GM18861 (cell line): ENCODE measurements around the gene RAB28.

Source experiments
- ATAC-seq: cut with Tn5 transposase; IDR thresholded peaks from one replicate; pipeline ENCODE4 v1.9.1; 2021; ENCODE audit not compliant: unreplicated experiment

Gene RAB28

DNA sequence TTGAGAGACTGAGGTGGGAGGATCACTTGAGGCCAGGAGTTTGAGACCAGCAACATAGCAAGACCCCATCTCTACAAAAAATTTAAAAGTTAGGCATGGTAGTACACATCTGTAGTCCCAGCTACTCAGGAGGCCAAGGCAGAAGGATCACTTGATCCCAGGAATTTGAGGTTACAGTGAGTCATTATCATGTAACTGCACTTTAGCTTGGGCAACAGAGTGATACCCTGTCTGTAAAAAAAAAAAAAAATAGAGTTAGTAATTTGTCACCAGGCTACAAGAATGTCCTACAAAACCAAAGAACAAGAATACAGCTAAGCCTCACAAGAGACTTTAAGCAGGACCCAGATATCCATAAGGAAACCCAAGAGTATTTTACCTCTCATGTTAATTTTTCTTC is 27.0 kb upstream of the RAB28 start:
- no peak for ATAC-seq

DNA sequence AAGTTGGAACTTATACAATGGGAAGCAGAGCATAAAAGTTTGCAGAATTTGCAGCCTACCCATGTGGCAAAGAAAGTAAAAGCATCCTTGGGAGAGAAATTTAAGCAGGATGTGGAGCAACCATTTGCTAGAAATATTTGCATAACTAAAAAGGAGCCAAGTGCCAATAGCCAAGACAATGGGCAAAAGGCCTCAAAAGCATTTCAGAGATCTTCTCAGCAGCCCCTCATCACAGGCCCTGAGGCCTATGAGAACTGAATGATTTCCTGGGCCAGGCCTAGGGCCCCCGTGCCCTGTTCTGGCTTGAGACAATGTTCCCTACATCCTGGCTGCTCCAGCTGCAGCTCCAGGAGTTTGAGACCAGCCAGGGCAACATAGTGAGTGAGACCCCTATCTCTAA is 25.3 kb upstream of the RAB28 start:
- no peak for ATAC-seq

DNA sequence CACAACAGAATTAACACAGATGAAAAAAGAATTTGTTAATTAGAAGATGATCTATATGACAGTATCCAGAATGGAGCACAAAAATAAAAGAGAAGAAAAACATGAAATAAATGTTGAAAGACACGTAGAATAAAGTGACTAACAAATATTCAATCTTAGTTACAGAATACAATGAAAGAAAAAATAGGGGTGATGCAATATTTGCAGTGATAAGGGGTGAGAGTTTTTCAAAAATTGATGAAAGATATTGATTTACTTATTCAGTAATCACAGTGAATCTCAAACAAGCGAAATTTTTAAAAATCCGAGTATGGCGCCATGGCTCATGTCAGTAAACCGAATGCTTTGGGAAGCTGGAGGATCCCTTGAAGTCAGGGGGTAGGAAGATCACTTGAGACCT is 20.2 kb upstream of the RAB28 start:
- ATAC-seq, result no peak

DNA sequence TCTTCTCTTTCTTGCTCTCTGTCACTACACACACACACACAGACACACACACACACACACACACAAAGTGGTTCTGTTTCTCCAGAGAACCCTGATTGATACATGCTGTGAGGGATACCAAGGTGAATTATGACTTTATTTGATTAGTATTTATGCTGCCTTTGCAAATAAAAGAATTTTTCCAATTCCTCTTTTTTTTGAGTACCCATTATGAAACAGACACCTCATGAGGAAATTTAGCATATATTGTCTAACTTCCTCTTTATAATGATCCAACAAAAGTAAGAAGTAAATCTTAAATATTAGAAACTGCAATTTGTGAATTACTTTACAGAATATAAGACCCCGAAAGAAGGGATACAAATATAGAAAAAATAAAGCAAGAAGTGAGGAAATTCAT is 14.3 kb upstream of the RAB28 start:
- ATAC-seq, result no peak

DNA sequence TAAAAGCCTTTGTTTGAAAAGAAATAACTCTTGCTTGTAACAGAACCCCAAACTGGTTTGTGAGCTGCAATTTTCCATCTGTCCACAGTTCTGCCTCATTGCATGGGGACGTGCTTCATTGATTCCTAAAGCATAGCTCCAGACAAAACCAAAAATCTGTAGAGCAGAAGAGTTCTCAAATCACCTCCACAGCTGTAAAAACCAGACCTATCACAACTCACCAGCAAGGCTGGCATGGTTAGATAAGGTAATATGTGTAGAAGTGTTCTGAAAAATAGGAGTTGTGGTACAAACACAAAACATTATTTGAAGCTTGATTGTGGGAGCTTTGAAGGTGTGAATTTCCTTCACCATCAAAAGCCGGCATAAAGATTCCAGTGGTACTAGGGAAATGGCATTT is 12.5 kb upstream of the RAB28 start:
- no peak for ATAC-seq

DNA sequence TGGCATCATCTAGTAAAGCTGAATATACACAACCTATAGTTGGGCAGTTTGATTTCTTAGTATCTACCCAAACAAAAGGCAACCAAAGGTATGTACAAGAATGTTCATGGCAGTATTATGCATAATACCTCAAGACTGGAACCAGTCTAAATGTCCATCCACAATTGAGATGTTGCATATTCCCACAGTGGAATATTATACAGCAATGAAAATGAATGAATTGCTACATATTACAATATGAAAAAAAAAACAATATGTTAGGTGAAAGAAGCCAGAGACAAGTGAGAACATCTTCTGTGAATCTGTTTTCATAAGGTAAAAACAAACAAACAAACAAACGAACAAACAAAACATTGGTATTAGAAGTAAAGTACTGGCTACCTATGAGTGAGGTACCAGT is 11.6 kb upstream of the RAB28 start:
- no peak for ATAC-seq

DNA sequence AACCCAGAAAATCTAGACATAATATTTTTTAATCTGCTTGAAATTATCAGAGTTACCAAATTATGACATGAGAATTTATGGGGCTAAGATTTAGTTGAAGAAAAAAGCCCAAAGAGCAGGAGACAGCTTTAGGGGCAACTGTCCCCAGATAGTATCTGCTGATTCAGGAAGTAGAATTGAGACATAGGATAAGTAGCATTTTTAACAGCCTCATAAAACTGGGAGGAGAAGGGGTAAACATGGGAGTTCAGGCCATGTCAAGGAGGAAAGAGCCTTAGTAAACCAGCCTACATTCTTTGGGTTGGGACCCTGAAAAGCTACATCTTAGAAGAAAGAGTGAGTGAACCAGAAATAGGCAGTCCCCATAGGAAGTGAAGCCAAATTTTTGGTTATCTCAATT is 9.7 kb upstream of the RAB28 start:
- ATAC-seq, result no peak

DNA sequence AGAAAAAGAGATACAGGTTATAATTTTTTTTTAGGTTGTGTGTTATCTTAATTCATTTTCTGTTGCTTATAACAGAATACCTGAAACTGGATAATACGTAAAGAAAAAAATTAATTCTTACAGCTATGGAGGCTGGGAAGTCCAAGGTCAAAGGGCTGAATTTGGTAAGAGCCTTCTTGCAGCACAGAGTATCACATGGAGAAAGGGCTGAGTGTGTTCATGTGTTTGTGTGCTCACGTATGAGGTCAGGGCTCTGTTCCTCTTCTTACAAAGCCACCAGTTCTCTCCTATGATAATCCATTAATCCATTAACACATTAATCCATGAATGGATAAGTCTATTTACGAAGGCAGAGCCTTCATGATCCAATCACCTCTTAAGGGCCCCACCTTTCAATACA is 8.6 kb upstream of the RAB28 start:
- ATAC-seq, result no peak

DNA sequence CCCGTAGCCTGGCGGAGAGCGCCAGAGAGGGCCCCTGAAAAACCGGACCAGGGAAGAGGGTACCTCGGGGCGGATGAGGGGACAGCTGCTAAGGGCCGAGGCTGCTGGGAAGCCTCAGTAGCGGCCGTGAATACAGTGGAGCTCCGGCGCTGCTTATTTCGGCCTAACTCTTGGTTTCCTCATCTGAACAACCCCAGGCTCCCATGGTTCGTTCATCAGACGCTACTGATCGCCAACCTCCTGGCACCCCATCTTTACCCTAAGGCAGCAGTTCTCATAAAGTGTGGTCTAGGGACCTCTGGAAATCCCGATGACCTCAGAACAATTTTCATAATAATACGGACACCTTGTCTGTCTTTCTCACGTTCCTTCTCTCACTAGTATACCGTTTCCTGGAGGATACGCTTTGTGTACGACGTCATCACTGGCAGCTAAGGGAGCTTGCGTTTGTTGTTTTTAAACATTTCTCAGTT is 645 bp upstream of the RAB28 start:
- peak; percentile 30 for ATAC-seq

DNA sequence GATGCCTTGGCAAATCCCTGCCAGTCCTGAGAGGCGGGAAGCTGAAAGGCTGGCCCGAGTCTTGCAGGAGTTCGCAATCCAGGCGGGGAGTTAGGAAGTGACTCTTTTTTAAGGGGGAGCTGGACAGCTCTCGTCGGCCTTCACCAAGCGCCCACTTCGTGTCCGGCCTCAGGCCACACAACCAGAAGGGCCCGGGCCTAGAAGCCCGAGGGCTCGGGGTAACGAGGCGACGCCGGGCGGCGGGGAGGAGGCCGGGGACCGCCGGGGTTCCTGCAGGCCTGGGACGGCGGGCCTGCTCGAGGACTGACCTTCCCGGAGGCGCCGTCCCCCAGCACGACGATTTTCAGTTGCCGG is 395 bp downstream of the RAB28 start:
- ATAC-seq, result peak; percentile 13

DNA sequence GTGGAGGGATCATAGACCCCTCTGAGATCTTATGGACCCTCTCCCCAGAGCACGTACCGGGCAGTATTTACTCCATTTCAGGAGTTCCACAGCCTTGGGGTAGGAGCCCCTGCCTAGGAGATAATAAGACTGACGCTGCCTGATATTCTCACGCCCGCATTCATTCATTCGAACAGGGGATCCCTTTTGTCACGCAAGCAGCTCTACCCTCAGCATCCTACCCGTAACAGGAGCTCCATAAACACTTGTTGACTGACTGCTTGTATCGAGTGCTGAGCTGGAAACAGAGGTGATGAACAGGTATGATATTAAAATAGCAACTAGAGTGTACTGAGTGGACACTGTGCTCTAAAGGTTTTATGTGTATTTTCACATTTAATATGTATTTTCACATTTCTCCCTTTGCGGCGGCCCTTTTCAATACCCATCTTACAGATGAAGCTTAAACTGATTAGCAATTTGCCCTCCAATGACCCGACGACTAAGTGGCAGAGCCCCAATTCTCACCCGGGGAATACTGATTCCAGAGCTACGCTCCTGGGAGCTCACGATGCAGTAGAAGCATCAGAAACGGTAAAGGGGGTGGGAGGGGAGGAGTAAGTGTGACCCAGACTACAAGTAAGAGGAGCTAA is 888 bp downstream of the RAB28 start:
- no peak for ATAC-seq

DNA sequence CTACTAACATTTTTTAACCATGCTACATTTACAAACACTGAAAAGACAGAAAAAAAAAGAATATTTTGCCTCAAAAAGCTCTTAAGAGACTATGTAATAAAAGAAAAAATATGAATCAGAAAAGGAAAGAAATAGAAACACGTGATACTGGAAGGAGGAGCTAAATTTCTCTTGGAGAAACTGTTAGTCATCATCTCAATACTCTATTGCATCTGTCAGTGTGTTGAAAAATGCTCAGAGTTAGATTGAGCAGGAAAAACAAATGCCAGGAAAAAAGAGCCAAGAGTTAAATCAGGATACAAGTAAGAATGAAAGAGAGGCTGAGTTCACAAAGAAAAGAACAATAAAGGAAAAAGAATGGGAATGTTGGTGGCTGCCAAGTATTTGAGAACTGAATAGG is 2.6 kb downstream of the RAB28 start:
- no peak for ATAC-seq

DNA sequence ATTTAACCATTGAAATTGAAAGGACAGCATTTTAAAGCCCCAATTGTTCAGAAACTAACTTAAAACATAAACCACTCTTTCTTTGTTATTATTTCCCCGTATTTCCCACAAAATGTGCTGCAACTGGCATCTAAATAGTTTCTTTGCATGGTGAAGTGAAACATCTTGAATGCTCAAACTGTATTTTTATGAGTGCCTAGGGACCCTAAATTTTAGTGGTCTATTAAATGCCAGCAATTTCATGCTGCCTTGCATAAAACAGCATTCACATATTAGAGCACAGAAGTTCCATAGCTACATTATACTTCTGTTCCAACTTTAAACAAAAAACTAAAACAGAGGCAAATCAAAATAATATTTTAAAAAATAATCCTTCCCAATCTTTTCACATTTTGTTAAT is 5.4 kb downstream of the RAB28 start:
- no peak for ATAC-seq

DNA sequence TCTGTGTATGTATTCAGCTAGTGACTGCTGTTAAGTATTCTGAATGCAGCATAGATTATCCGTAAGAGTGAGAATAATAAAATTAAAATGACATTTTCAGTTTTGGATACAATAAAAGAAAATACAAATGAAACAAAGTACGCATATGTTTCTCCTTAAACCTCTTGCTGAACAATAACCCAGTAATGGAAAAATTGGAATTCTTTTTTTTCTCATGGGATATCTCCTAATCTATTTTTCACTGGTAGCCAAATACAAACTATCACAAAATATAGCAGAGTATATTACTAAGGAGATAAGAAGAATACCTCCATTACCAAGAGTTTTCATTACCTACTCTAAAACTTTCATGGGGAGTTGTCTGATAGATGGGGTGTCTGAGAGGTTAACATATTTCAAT is 6.0 kb downstream of the RAB28 start:
- ATAC-seq, result no peak

DNA sequence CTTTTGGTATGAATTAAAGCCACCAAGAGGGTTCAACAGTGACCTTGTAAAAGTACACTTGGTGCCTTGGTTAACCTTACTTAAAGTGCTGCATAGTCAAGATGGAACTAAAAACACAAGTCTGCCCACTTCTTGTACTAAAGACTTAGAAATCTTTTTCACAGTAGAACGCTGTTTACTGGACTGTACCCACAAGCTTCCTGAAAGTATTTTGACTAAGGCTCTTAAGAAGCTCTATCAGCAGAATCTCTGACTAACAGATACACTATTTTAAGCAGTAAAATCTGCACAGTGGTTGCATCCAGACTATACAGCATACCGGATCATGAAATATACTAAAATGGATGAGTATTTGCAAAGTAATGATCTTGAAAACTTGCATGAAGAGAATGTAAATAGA is 7.2 kb downstream of the RAB28 start:
- ATAC-seq, result peak; percentile 52

DNA sequence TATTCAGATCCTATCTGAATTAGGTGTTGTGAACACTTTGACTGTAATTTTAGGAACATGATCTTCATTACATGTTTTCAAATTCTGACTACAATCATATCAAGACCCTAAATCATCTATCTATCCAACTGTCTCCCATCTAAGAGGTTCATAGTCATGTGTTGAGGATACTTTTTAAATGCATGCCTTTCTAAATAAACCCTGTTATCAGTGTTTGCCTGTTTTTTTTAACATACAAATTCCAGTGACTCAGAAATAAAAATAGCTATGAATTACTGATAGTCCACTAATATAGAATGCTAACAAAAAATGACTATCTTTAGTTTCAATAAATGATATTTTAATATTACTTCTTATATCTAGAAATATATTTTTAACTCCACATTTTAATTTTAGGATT is 8.0 kb downstream of the RAB28 start:
- ATAC-seq, result no peak

DNA sequence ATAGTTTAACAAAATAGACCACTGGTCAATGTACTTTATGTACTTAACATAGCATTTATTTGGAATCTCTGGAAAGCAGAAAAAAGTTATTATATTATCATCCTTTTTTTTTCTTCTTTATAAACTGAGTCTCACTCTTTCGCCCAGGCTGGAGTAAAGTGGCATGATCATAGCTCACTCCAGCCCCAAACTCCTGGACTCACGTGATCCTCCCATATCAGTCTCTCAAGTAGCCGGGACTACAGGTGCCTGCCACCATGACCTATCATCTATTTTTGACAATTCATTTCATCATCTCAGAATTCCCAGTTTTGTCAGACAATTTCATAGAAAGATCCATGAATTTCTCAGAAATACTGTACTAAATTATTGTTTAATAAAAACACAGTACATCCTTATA is 12.7 kb downstream of the RAB28 start:
- ATAC-seq, result no peak

DNA sequence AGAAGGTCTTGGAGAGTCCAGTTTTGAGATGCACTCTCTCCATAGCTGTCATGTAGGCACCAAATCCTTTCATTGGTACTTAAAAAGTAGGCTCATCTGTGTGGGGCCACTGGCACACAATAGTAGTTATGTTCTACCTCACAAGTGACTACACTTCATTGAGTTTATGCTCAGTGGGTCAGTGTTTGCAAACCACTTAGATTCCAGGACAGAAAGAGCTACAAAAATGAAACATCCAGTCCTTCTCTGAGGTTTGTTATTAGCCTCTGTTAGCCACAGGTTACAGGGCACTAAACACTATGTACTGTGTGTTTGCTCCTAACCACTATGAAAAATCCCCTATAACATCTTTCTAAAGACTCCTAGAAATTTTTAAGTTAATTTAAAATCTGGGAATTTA is 13.8 kb downstream of the RAB28 start:
- peak; percentile 46 for ATAC-seq

DNA sequence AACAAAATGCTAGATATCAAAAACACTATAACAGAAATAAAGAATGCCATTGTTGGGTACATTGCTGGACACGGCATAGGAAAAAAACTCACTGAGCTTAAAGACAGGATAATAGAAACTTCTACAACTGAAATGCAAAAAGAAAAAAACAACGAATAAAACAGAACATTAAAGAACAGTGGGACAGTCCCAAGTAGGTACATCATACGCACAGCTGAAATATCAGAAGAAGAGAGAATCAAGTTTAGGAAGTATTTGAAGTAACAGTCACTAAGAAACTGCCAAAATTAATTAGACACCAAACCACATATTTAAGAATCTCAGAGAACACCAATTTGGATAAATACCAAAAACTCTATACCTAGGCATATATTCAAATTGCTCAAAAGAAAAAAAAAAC is 19.2 kb downstream of the RAB28 start:
- no peak for ATAC-seq

DNA sequence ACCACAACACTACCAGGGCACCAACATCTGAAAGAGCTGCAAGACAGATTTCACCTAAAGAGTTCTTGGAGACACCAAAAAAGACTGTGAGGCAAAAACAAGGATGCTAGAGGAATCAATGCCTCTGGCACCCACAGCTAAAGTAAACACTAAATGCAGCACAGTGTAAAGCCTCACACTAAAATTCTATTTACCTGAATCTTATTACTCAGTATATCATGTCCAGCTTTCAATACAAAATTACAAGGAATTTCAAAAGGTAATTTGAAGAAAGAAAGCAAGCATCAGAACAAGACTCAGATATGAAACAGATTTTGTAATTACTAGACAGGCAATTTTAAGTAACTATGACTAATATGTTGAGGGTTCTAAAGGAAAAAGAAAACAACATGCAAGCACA is 19.6 kb downstream of the RAB28 start:
- no peak for ATAC-seq

DNA sequence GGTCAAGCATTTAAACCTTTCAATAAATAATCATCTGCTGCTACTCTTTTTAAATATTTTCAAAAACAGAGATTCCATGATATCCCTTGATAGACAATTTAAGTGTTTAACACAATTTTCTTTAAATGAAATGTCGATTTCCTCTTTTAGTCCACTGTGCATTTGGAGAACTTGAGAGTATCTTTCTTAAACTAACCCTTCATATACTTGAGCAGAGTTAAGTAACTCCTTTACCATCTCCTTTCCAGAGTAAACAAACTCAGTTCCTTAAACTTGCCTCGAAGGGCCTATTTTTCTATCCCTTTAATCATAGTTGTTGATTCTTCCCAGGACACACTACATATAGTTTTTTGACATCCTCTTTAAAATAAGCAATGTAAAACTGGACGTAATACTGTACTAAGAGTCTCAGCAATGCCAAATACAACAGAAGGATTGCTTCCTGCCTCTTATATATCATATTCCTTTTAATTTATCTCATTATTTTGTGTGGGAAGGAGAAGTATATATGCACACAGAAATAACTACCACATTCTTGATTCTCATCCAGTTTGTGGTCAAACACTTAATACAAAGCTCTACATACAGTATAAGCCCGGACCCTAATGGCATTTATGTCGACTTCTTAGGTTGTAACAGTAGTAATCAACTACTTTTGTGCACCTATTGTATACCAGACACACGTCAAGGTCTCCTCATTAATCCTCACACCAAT is 22.8 kb downstream of the RAB28 start:
- ATAC-seq, result no peak

DNA sequence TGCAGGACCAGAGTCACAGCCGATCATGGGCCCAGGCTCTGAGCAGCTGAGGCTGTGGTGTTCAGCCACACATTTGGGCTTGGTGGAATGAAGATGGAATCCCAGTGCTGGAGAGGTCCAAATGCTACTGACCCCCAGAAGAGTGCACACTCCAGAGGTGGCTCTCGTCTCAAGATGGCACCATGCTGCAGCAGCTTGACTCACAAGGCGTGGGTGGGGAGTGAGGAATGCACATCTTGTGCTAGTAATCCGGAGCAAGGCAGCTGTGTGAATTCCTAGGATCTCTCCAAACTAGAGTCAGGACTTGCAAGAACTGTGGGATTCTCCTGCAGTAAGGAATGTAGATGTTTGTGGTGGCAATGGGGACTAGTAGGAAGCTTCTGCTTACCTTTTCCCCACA is 28.7 kb downstream of the RAB28 start:
- ATAC-seq, result no peak

DNA sequence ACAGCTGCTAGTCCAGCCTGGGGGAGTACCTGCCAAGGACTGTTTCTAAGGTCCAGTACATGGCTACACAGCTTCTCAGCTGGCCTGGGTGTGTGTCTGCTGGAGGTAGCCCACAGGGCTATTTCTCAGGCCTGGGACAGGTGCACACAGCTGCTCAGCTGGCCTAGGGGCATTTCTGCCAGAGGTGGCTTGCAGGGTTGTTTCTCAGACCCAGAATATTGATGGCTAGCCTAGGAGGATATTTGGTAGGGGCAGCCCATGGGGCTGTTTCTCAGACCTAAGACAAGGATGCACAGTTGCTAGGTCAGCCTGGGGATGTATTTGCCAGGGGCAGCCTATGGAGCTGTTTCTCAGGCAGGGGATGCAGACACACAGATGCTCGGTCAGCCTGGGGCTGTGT is 29.4 kb downstream of the RAB28 start:
- no peak for ATAC-seq
